Dermis blood vessel endothelial cell (primary cell): ENCODE data around the gene FRY. TPM values are rescaled to one million over a fixed set of nuclear protein-coding genes. Genes with fewer than 3 reads are reported as not detected.
"Not testable (repeated sequence)": the region's sequence is repeated elsewhere in the genome, so short reads cannot be mapped to it uniquely, and the experiment has no call there.

ENCODE experiments used
- DNase-seq: peaks from one replicate; pipeline ENCODE4 v3.0.0; 2010
- total RNA-seq: library from RNA; depleted of rRNA; stranded (reverse); fragments of >200 nt; gene quantifications from 2 replicates; pipeline ENCODE4 v1.2.3, GENCODE V29; 2014

FRY gene
- total RNA-seq, 1 donor from 2014 or later = 127 TPM

GRCh38 chr13:32044446-32044845 lies 12.9 kb downstream of the FRY start:
- no peak for DNase-seq

- no peak for DNase-seq
Observed at GRCh38 chr13:32045537-32045936, 14.0 kb downstream of the FRY start.

GRCh38 chr13:32045982-32046785 lies 14.6 kb downstream of the FRY start:
- DNase-seq = no peak

- DNase-seq = no peak
Observed at GRCh38 chr13:32047088-32047487, 15.5 kb downstream of the FRY start.

- DNase-seq = no peak
Observed at GRCh38 chr13:32047793-32048192, 16.2 kb downstream of the FRY start.

- DNase-seq = no peak
Observed at GRCh38 chr13:32048816-32049215, 17.2 kb downstream of the FRY start.

GRCh38 chr13:32051156-32051555 lies 19.6 kb downstream of the FRY start:
- DNase-seq = no peak

- DNase-seq = no peak
Observed at GRCh38 chr13:32056316-32056715, 24.7 kb downstream of the FRY start.

GRCh38 chr13:32057325-32057724 lies 25.8 kb downstream of the FRY start:
- not testable (repeated sequence) for DNase-seq

- DNase-seq = no peak
Observed at GRCh38 chr13:32059511-32059984, 28.0 kb downstream of the FRY start.

- DNase-seq = no peak
Observed at GRCh38 chr13:32060401-32060878, 28.9 kb downstream of the FRY start.

GRCh38 chr13:32063619-32064233 lies 32.2 kb downstream of the FRY start:
- DNase-seq = no peak

- DNase-seq = no peak
Observed at GRCh38 chr13:32067149-32067961, 35.8 kb downstream of the FRY start.

- no peak for DNase-seq
Observed at GRCh38 chr13:32068255-32068654, 36.7 kb downstream of the FRY start.

GRCh38 chr13:32073180-32073864 lies 41.7 kb downstream of the FRY start:
- no peak for DNase-seq

- no peak for DNase-seq
Observed at GRCh38 chr13:32075170-32075851, 43.7 kb downstream of the FRY start.

GRCh38 chr13:32079587-32079986 lies 48.0 kb downstream of the FRY start:
- no peak for DNase-seq

- no peak for DNase-seq
Observed at GRCh38 chr13:32080328-32080744, 48.8 kb downstream of the FRY start.

GRCh38 chr13:32081591-32081990 lies 50.0 kb downstream of the FRY start:
- no peak for DNase-seq

- DNase-seq = no peak
Observed at GRCh38 chr13:32086366-32086765, 54.8 kb downstream of the FRY start.

- DNase-seq = no peak
Observed at GRCh38 chr13:32086791-32087441, 55.3 kb downstream of the FRY start.
